Liver (tissue), 9 donors: Measurements from ENCODE around the gene TRIM46. TPM values are rescaled to one million over a fixed set of nuclear protein-coding genes. Genes with fewer than 3 reads are reported as not detected.

Experiments used
- DNase-seq: peaks from one replicate; pipeline ENCODE4 v3.0.0-alpha.2; 2017; ENCODE audit warnings: low spot score
- H3K27ac ChIP-seq, 2 donors: one replicate each; pipeline ENCODE4 v1.7.0; 2013; ENCODE audit warnings: inconsistent platforms in 2 of 2, low read length in 2 of 2, control low read depth in 1 of 2, low read depth in 1 of 2, mild to moderate bottlenecking in 1 of 2
- H3K27me3 ChIP-seq, 4 donors: one replicate each; pipeline versions ENCODE4 v1.6.1 to v1.7.0; 2013; ENCODE audit warnings: low read length in 3 of 4, inconsistent platforms in 1 of 4, mild to moderate bottlenecking in 1 of 4, moderate library complexity in 1 of 4; ENCODE audit not compliant: control insufficient read depth in 4 of 4, insufficient read depth in 4 of 4
- H3K36me3 ChIP-seq, 4 donors: one replicate each; pipeline versions ENCODE4 v1.6.1 to v1.7.0; 2013; ENCODE audit warnings: low read length in 3 of 4, mild to moderate bottlenecking in 3 of 4, low read depth in 1 of 4, moderate library complexity in 1 of 4; ENCODE audit not compliant: control insufficient read depth in 4 of 4, insufficient read depth in 3 of 4
- H3K4me1 ChIP-seq, 4 donors: one replicate each; pipeline versions ENCODE4 v1.6.1 to v1.7.0; 2013; ENCODE audit warnings: low read length in 3 of 4, mild to moderate bottlenecking in 3 of 4, moderate library complexity in 1 of 4; ENCODE audit not compliant: control insufficient read depth in 4 of 4, insufficient read depth in 4 of 4
- H3K4me3 ChIP-seq, 3 donors: one replicate each; pipeline versions ENCODE4 v1.6.1 to v1.7.0; 2013; ENCODE audit warnings: low read length in 3 of 3, control low read depth in 1 of 3, low read depth in 1 of 3, mild to moderate bottlenecking in 1 of 3
- H3K9ac ChIP-seq, 2 donors: one replicate each; pipeline ENCODE4 v1.7.0; 2013; ENCODE audit warnings: low read length in 2 of 2, mild to moderate bottlenecking in 2 of 2, moderate library complexity in 2 of 2, control low read depth in 1 of 2, low read depth in 1 of 2
- H3K9me3 ChIP-seq, 4 donors: one replicate each; pipeline versions ENCODE4 v1.6.1 to v1.7.0; 2013; ENCODE audit warnings: low read length in 3 of 4; ENCODE audit not compliant: control insufficient read depth in 4 of 4
- EGR1 ChIP-seq, 2 donors: IDR thresholded peaks; 2 replicates each; pipeline ENCODE4 v1.6.1; 2016 to 2018; ENCODE audit warnings: antibody characterized with exemption in 2 of 2, low read depth in 2 of 2
- FOXA1 ChIP-seq: IDR thresholded peaks from 2 replicates; pipeline ENCODE4 v1.6.1; 2016; ENCODE audit warnings: antibody characterized with exemption
- HNF4A ChIP-seq, 2 donors: conservative IDR thresholded peaks; 2 replicates each; pipeline ENCODE4 v1.6.1; 2016; ENCODE audit warnings: antibody characterized with exemption in 2 of 2, mild to moderate bottlenecking in 2 of 2
- HNF4G ChIP-seq: IDR thresholded peaks from 2 replicates; pipeline ENCODE4 v1.6.1; 2016; ENCODE audit warnings: antibody characterized with exemption
- JUND ChIP-seq, 2 donors: IDR thresholded peaks; 2 replicates each; pipeline ENCODE4 v1.6.1; 2016; ENCODE audit warnings: antibody characterized with exemption in 2 of 2
- REST ChIP-seq: IDR thresholded peaks from 2 replicates; pipeline ENCODE4 v1.6.1; 2016; ENCODE audit warnings: antibody characterized with exemption, mild to moderate bottlenecking
- SP1 ChIP-seq: IDR thresholded peaks from 2 replicates; pipeline ENCODE4 v1.6.1; 2018; ENCODE audit warnings: antibody characterized with exemption, mild to moderate bottlenecking
- TAF1 ChIP-seq: conservative IDR thresholded peaks from 2 replicates; pipeline ENCODE4 v1.6.1; 2016; ENCODE audit warnings: antibody characterized with exemption, mild to moderate bottlenecking
- WGBS: extraction: QIAGEN DNeasy Blood & Tissue Kit; methylation state at CpG from one replicate; pipeline ENCODE4 v1.1.7; 2013; 5-methylcytosine and 5-hydroxymethylcytosine counted together
- polyA plus RNA-seq, 2 donors: library from polyadenylated mRNA; stranded (reverse) in 1 of 2; unstranded in 1 of 2; fragments of 200-250 nt in 1 of 2; fragments of >200 nt in 1 of 2; fragmentation: Nextera tagmentation in 1 of 2; extraction: Ambion mirVana in 1 of 2; gene quantifications; one replicate each; pipeline versions ENCODE4 v1.2.1 to v1.2.3, GENCODE V29; 2013 to 2015
- total RNA-seq, 2 donors: library from RNA; depleted of rRNA; stranded (reverse); fragments of >200 nt; gene quantifications; one replicate each; pipeline ENCODE4 v1.2.3, GENCODE V29; 2014
- donor health status: healthy.
- donor health status: healthy.
- donor health status: healthy.
- donor health status: healthy.
- donor health status: healthy.

TRIM46 gene
- total and polyA plus RNA-seq, 4 donors, result 0.07 to 0.17 (median 0.13) TPM

- TF ChIP-seq REST (no peak), TAF1 (no peak)
These were observed 33.5 kb downstream of the TRIM46 start (continued) for GRCh38 chr1:155206891-155207805.

- no peak for DNase-seq
These were observed 34.3 kb downstream of the TRIM46 start, which contains the start of gene THBS3 for GRCh38 chr1:155207806-155208540. TSS of gene THBS3 (minus strand) at chr1:155207897. CDS start at chr1:155207876, 21 bp downstream.

More at GRCh38 chr1:155207806-155208540, 34.3 kb downstream of the TRIM46 start, which contains the start of gene THBS3:
- Histone ChIP-seq H3K27ac (peak within 1 kb of the TSS; percentile 88 to 96), H3K36me3 (peaks cover 0 to 7% (median under 1%) of the 10 kb centered on the region in 4 donors), H3K27me3 (no peaks in the 10 kb centered on the region), H3K4me3 (peak within 1 kb of the TSS; percentile 78 to 97 (median 81)), H3K9me3 (no peaks in the 10 kb centered on the region), H3K9ac (peak within 1 kb of the TSS; percentile 21 to 80), H3K4me1 (peaks cover 2 to 28% (median 24%) of the 10 kb centered on the region in 4 donors)
- TF ChIP-seq HNF4G, result no peak
- no peak for TF ChIP-seq EGR1 (IDR thresholded peaks at IDR 0.05; ENCODE audit: low read depth in 2 of 2)
- TF ChIP-seq FOXA1, result no peak
- no peak for TF ChIP-seq SP1
- no peak for TF ChIP-seq REST
- no peak for TF ChIP-seq JUND (IDR thresholded peaks at IDR 0.05)
- TF ChIP-seq HNF4A (conservative IDR thresholded peaks at IDR 0.05), result no peak
- WGBS, result 37% methylated on average over 17 of the region's 17 CpGs
